Fibroblast of skin of abdomen (primary cell): ENCODE results near the gene UTP3.
"Not testable (repeated sequence)": the region's sequence is repeated elsewhere in the genome, so short reads cannot be mapped to it uniquely, and the experiment has no call there.

Source experiments
- DNase-seq: peaks from one replicate; pipeline ENCODE4 v3.0.0-alpha.2; 2013

UTP3 gene

DNA sequence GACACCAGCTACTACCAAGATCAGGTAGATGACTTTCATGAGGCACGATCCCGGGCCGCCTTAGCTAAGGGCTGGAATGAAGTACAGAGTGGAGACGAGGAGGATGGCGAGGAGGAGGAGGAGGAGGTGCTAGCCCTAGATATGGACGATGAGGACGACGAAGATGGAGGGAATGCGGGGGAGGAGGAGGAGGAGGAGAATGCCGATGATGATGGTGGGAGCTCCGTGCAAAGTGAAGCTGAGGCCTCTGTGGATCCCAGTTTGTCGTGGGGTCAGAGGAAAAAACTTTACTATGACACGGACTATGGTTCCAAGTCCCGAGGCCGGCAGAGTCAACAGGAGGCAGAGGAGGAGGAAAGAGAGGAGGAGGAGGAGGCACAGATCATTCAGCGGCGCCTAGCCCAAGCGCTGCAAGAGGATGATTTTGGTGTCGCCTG lies 481 bp downstream of the UTP3 start:
- DNase-seq: no peak

DNA sequence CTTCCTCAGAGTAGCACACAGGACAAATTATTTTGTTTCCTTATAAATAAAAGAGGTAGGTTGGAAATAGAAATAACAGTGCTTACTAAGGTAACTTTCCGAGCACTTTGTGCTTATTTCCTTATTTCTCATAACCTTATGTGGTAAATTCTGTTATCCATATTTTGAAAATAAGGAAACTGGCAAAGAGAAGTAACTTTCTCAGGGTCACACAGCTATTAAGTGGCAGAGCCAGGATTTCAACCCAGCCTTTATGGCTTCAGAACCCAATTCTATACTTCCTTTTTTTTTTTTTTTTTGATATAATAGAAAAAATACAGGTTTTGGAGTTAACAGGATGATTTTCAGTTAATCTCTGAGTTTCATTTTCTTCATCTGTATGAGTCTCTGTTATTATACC lies 3.3 kb downstream of the UTP3 start:
- DNase-seq: no peak

DNA sequence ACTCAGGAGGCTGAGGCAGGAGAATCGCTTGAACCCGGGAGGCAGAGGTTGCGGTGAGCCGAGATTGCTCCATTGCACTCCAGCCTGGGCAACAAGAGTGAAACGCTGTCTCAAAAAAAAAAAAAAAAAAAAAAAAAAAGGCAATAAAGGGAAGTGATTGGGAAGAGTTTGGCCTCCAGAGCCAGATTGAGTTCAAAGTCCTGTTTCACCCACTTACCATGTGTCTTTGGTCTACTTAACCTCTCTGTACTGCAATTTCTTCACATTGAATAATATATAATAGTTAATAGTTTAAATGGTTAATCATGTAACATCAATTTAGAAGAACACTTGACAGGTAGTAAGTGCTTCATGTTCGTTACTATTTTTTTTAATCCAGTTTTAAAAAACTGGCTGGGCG lies 6.3 kb downstream of the UTP3 start:
- DNase-seq: not testable (repeated sequence)

DNA sequence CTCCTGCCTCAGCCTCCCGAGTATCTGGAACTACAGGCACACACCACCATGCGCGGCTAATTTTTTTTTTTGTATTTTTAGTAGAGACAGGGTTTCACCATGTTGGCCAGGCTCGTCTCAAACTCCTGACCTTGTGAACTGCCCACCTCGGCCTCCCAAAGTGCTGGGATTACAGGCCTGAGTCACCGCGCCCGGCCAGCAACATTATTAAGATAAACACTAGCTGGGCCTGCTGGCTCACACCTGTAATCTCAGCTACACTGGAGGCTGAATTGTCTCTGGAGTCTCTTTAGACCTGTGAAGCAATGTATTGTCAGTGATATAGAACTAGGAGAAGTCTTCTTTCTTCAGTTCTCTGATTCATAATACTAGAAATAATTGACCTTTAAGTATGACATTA lies 10.1 kb downstream of the UTP3 start:
- not testable (repeated sequence) for DNase-seq

DNA sequence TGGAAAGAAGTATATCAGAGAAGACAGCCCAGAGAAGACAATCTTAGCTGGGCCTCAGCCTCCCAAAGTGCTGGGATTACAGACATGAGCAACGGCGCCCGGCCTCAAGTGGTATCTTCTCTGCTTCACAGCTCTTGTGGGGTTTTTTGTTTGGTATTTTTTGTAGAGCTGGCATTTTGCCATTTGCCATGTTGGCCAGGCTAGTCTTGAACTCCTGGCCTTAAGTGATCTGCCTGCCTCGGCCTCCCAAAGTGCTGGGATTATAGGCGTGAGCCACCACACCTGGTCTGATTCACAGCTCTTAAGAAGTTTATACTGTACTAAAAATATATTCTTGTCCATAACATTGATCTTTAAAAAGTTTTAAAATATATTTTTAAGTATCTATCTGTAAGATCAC lies 12.4 kb downstream of the UTP3 start:
- DNase-seq: no peak

DNA sequence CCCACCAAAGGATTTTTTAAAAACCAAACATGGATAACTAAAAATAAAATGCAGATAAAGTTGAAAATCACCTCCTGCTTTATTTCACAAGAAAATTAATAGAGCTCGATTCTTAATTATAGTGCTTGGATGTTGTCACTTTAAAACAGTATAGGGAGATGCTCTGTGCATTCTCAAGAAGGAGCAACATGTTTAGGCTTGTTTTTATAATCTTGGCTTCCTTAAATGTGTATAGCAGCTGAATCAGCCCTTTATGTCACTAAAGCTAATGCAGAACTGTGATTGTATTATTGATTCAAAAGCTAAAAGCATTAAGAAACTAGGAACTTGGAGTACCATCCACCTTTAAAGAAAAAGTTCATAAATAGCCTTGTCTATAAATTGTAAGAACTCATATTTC lies 12.9 kb downstream of the UTP3 start:
- no peak for DNase-seq

DNA sequence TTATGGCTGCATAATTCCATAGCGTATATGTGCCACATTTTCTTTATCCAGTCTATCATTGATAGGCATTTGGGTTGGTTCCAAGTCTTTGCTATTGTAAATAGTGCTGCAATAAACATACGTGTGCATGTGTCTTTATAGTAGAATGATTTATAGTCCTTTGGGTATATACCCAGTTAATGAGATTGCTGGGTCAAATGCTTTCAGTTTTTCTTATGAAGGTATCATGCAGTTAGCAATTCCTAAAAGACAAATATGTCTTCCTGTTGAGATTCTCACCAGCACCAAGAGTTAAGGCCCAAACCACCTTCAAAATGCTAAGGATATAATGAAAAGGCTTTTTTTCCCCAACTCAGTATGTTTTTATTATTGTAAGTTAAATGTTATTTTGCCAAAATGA lies 14.3 kb downstream of the UTP3 start:
- DNase-seq: not testable (repeated sequence)

DNA sequence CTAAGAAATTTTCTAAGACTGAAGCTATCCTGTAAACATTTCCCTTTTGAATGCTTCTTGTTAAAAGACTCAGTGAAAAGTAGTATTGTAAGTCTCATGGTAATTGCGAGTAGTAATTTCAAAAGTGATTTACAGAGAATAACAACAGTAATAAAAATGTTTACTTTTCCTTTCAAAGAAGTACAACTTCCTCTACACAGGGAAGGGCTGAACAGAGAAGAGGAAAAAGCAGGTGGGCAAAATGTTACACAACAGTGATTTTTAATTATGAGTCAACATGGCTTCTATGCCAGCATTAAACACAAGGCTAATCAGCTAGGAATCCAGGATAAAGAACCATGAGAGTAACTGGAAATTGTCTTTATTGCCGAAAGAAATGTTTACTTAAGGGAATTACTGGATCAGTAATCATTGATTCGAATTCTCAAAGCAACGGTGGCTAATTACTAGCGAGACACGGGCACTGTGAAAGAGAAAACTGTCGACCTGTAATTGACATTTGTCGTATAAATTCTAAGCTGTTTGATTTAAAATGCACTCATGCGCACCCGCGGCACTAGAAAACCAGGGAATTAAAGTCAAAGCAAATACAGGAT lies 15.4 kb downstream of the UTP3 start:
- peak; percentile 42 for DNase-seq

DNA sequence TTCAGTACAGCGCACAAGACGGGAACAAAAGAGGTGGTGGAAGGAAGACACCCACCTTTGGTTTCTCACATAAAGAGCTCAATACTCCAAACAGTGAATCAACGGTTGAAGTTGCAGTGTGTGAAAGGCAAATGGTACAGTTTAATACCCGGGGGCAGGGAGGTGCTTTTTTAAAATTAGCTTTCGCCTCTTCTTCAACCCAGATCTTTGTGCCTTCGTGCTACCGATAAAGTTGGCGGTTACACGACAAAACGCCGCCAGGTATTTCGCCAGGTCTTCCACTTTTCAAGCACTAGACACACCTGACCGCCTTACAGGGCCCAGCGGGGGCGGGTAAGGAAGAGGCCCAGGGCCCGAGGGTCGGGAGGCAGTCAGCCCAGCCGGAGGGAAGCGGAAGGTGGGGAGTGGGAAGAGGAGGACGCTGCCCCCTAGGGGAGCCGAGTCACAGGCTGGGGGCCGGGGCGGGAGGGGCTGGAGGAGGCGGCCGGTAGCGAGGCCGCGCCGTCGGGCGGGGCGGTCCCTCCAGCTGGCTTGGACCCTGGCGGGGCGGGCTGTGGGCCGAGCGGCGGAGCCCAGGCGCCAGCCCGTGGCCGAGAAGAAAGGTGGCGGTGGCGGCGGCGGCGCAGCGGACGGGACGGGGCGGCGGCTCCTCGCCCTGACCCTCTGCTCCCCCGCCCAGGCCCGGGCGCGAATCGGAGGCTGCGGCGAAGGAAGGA lies 16.0 kb downstream of the UTP3 start:
- DNase-seq: peak; percentile 76

DNA sequence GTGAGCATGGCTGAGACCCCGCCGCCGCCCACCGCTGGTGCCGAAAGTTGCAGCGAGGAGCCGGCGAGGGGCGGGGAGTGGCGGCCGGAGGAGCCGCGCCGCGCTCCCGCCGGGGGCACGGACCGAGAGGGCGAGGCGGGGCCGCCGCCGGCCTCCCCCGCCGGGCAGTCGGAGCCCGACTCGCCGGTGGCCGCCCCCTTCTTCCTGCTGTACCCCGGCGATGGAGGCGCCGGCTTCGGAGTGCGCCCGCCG lies 16.5 kb downstream of the UTP3 start:
- no peak for DNase-seq

DNA sequence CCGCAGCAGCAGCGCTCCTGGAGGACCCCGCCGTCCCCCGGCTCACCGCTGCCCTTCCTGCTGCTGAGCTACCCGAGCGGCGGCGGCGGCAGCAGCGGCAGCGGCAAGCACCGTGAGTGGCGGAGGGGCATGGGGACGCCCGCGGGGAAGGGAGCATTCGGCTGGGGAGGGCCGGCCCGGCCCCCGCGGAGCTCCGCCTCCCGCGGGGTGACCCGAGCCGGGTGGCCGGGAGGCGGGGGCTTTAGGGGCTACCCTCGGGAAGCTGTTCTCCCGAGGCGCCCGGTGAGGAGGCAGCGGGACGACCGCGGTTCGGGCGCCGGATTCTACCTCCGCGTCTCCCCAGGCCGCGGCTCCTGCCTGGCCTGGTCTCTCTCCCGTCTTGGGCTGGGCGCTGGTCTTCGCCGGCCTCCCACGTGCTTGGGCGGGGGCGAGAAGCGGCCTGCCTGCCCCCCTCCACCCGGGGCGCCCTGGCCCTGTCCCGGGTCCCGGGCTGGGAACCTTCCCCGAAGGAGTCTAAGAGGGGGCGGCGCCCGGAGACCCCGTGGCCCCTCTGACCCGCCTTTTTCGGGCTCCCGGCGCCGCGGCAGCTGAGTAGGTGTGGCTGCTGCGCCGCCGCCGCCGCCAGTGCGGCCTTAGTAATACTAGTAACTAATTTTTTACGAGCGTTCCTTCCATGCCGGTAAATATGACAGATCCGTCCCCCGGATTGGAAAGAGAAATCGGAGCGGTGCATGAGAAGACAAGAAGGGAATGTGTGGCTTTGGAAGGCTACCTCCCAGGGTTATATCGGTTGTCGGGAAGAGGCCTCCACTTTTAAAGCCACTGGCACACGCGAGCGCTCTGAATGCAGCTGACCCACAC lies 17.1 kb downstream of the UTP3 start:
- DNase-seq: peak; percentile 63

DNA sequence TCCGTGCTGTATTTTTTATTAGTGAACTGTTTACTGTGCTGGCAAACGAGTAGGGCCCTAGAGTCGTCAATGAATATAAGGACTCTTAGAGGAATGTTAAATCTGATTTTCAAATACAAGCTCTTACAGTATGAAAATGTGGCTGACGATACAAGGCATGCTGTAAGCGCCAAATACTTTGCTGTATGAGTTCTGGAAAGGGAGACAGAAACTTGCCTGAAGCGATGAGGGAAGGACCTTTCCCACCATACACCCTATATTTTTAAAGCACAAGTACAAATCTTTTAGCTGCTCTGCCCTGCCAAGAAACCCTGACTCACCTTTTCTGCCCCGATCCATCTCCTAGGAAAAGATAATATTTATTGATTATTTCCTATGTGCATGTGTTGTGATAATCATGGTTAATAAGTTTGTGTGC lies 17.7 kb downstream of the UTP3 start:
- DNase-seq: no peak

DNA sequence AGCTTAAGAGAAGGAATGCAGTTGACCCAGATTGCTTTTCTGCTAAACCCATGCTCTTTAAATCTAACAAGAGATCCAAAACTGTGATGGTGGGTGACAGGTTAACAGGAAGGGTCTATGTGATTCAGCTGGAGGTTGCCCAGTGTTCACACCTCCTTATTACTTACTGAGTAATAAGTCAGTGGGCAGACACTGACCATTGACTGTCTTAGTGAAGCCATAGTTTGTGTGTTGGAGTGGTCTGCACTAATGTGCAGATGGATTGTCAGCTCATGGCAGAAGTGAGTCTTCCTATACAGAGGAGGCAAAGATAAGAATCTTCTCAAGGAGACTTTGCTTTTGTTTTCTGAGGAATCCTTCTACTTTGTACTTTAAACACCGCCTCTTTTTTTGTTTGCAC lies 18.2 kb downstream of the UTP3 start:
- DNase-seq: no peak

DNA sequence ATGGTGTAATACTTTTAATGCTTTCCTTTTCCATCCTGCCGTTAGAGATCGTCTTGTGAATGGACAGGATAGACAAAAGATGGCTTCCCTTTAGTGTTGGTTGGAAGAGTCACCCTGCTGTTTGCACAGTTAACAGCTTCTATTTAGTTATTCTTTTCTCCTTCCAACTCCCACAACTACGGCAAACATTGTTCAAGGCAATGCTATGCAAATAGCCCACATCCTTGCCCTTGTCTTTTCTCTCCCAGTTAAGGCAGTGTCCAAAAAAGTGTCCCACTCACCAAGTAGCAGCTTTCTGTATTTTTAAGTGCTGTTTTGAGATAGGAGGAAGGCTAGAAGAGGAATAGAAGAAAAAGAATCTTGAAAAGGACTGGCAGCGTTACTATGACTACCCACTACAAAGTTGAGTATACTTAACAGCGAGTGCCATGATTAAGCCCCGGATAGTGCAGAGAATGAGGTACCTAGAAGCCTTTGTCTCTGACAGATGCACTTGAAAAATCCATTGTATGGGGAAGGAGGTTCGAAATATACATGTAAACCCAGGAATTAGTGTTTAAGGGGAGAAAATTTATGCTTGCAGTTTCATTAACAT lies 21.4 kb downstream of the UTP3 start:
- DNase-seq: no peak

DNA sequence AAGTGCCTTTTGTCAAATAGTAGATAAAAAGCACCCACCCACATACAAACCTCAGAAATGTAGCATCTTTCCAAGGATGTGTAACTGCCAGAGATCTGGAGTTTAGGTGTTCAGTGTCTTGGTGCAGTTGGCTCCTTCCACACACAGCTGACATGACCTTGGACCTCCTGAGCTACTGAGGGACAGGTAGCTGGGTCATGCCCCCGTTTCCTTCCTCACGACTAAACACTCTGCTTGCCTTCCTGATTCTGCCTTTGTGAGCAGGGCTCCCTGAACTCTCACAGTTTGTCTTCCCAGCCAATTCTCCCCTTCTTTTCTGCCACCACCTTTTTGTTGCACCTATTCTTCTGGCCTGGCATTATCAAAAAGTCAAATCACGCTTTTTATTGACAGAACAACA lies 23.3 kb downstream of the UTP3 start:
- DNase-seq: no peak

DNA sequence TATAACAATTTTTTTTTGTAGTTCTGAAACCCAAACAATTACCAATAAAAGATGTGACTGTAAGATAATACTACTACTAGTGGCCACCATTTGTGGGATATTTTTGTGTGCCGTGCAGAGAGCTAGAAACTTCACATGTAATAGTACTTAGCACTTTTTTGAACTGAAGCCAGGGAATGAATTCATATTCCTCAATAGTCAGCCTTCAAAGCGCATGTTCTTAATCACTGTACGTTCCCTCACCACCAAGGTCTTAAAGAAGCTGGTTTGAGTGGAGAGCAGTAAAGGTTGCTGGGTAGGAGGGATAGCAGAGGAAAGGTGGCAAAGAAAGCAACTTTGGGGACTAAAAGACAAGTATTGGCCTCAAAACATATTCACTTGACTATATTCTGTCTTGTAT lies 23.8 kb downstream of the UTP3 start:
- DNase-seq: peak; percentile 17

DNA sequence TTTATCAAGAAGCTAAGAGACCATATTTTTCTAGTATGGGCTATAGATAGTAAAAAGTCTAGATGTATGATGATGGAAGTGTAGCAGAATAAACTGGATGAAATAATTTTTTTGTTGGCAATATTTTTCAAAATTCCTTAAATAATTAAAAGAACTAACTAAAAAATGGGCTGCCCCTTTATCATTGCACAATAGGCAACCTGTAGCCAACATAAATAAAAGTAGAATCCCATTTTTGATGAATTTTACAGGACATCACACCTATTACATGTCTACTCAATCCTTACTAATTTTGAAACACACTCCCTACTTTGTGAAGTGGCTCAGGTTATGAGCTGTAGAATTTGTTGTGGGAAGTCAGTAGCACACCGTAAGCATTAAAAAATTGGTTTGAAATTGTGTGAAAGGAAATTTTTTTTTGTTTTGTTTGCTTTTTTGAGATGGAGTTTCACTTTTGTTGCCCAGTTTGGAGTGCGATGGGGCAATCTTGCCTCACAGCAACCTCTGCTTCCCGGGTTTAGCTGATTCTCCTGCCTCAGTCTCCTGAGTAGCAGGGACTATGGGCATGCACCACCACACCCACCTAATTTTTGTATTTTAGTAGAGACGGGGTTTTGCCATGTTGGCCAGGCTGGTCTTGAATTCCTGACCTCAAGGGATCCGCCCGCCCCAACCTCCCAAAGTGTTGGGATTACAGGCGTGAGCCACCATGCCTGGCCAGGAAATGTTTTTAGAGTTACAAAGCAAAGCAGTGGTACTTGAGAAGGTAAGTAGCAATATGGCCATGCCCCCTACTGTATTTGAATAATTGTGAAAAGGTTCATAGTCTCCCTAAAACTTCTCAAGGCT lies 24.5 kb downstream of the UTP3 start:
- no peak for DNase-seq

DNA sequence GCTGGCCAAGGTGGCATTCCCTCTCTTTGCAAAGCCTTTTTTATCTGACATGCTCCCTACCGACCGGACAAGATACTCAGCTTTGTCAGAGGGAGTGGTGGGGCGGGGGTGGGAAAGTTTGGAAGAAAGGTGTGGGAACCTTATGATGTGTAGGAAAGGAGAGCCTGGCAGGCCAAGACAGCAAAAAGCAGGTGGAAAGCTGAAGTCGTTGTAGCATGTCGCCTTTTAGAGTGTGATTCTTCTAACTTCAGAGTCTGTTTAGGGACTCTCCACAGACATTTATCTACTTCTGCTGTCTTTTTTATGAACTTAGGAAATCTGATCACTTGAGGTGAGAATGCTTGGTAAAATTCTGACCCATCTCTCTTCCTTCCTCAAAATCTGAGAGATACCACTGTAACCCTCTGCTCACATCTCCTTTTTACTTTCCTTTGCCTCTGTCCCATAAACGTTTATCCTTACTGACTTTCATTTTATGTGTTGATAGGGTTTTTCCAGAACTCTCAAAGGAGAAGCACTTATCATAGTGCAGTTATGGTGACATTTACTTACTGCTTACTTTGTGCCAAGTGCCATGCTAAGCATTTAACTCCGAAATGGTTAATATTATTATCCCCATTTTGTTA lies 25.2 kb downstream of the UTP3 start:
- no peak for DNase-seq

DNA sequence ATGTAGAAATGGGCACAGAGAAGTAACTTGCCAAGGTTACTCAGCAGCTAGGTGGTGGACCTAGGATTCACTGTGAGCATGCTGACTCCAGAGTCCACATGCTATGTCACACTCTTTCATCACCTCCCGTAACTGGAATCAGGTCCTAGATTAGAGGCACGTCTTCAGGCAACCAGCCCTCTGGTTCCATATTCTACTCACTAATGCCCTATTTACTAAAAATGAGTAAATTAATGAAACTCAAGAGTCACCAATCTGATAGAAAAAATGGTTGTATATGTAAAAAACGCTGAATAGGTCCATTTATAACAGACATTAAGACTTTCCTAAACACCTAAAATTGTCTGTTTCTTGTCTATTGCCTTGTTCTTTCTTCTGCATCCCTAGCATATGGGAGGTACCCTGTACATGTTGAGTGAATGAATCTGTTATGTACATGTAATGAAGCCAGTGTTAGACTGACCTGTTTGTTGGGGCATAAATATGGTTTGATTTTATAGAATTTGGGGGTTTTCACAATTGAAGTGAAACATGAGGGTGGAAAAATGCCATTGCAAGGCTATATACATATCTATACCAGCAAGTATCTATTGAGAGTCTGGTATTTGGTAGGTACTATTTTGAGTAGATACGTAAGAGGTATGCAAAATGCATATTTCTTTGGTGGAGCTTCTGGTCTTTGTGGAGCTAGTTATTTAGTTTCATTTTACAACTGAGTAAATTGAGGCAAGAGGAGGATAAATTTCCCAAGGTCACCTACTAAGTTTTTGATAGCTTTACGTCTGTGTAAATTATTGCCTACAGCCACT lies 26.0 kb downstream of the UTP3 start:
- DNase-seq: no peak

DNA sequence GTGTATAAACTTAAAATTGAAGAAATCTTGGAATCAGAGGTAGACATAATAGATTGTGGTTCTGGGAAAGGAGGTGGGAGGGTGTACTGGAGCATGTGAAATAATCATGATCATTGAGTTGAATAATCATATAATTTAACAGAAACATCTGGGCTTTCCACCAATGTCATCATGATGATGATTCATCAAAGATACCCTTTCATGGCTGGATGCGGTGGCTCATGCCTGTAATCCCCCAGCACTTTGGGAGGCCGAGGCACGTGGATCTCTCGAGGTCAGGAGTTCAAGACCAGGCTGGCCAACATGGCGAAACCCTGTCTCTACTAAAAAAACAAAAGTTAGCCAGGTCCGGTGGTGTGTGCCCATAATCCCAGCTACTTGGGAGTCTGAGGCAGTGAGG lies 26.8 kb downstream of the UTP3 start:
- DNase-seq: peak; percentile 52
